Prostate gland (tissue), 2 donors: Measurements from ENCODE around the gene CLPTM1.

Experiments
- POLR2A ChIP-seq: fragments of 450-650 bp; IDR thresholded peaks from one replicate; pipeline ENCODE4 v1.6.1; 2016; ENCODE audit warnings: antibody characterized with exemption, mild to moderate bottlenecking
- POLR2AphosphoS5 ChIP-seq: sonication (generic); formaldehyde crosslinking; IDR thresholded peaks from one replicate; pipeline ENCODE4 v1.6.1; 2017; ENCODE audit warnings: antibody characterized with exemption
- TF ChIP-seq, protein P1 (sequence below), 4 experiments: fragments of 200-600 bp in 2 of 4; fragments of 450-650 bp in 2 of 4; sonication (generic) in 2 of 4; IDR thresholded peaks; 1 replicate in 3 of 4; 2 replicates in 1 of 4; pipeline ENCODE4 v1.5.1; 2016 to 2019; ENCODE audit warnings: antibody characterized with exemption in 4 of 4, mild to moderate bottlenecking in 2 of 4, moderate library complexity in 2 of 4

DNA sequence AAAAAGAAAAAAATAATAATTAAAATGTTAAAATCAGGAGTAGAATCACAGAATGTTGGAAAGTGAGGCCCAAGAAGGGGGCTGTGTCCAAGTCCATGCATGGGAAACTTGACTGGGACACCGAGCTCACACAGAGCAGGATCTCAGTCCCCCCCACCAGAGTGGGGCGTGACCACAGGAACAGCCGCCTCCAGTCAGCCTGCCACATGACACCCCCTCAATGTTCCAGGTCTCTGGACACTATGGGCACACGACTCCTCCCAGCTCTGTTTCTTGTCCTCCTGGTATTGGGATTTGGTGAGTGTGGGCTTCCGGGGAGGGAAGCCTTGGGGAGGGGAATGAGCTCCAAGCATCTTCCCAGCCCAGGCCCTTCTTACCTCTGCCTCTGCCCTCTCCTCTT, 6.9 kb upstream of the CLPTM1 start:
- TF ChIP-seq, protein P1, sequence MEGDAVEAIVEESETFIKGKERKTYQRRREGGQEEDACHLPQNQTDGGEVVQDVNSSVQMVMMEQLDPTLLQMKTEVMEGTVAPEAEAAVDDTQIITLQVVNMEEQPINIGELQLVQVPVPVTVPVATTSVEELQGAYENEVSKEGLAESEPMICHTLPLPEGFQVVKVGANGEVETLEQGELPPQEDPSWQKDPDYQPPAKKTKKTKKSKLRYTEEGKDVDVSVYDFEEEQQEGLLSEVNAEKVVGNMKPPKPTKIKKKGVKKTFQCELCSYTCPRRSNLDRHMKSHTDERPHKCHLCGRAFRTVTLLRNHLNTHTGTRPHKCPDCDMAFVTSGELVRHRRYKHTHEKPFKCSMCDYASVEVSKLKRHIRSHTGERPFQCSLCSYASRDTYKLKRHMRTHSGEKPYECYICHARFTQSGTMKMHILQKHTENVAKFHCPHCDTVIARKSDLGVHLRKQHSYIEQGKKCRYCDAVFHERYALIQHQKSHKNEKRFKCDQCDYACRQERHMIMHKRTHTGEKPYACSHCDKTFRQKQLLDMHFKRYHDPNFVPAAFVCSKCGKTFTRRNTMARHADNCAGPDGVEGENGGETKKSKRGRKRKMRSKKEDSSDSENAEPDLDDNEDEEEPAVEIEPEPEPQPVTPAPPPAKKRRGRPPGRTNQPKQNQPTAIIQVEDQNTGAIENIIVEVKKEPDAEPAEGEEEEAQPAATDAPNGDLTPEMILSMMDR (IDR thresholded peaks at IDR 0.05) = no peak
- TF ChIP-seq POLR2AphosphoS5 (no peak), POLR2A (no peak)
